HepG2 (cell line): ENCODE results near the gene SIK2. TPM values are rescaled to one million over a fixed set of nuclear protein-coding genes. Genes with fewer than 3 reads are reported as not detected.
A peak's percentile ranks its signal among the peaks of the same experiment; 100 is the strongest.

Experiments
- ATAC-seq: fragments of 200-7000 bp; cut with Tn5 transposase; 3 replicates; pipeline ENCODE4 v1.9.1; 2020; ENCODE audit warnings: mild to moderate bottlenecking, moderate library complexity
- BruUV-seq: library from RNA; stranded (reverse); fragments of 400-500 nt; replicated peaks from 2 replicates; lab custom pipeline; 2021; lab: Mats Ljungman, UMichigan
- CTCF ChIA-PET: fragments of 300-600 bp; formaldehyde crosslinking; extraction: SDS; loops from one replicate; lab custom pipeline; 2021; ENCODE audit warnings: low total read pairs, inconsistent platforms, low intra/inter-chr PET ratio; lab: Yijun Ruan, JAX
- POLR2A ChIA-PET: fragments of 350-600 bp; sonication (Branson Sonifier 250); formaldehyde crosslinking; loops from one replicate; lab custom pipeline; 2020; ENCODE audit warnings: antibody characterized with exemption, inconsistent platforms; lab: Yijun Ruan, JAX
- DNase-seq: peaks from one replicate; pipeline ENCODE4 v3.0.0-alpha.2; 2015; ENCODE audit warnings: low spot score
- FAIRE-seq: peaks from 3 replicates; lab custom pipeline; 2011; peaks lifted over from hg19 to GRCh38; lab: Jason Lieb, UNC
- H2AFZ ChIP-seq: one replicate; pipeline ENCODE4 v1.6.1; 2011; ENCODE audit warnings: low read length, inconsistent platforms
- H3K27ac ChIP-seq: fragments of 300-600 bp; 3 replicates; pipeline ENCODE4 v1.8.0; 2011; ENCODE audit warnings: mixed run types, mild to moderate bottlenecking, mixed read lengths, low read length, inconsistent platforms; ENCODE audit not compliant: insufficient read depth; ENCODE audit errors: extremely low read length
- H3K27me3 ChIP-seq, 2 experiments: fragments of 200-600 bp in 1 of 2; 2 replicates in 1 of 2; 3 replicates in 1 of 2; pipeline versions ENCODE4 v1.6.0 to v1.8.0; 2011; ENCODE audit warnings: low read length in 2 of 2, mild to moderate bottlenecking in 2 of 2, moderate library complexity in 2 of 2, inconsistent platforms in 1 of 2; ENCODE audit not compliant: insufficient read depth in 2 of 2, control insufficient read depth in 1 of 2
- H3K36me3 ChIP-seq, 2 experiments: fragments of 200-600 bp in 1 of 2; replicated peaks in 1 of 2; 2 replicates in 1 of 2; 3 replicates in 1 of 2; pipeline versions ENCODE4 v1.5.1 to v1.8.0; 2011; ENCODE audit warnings: low read length in 2 of 2, inconsistent platforms in 1 of 2; ENCODE audit not compliant: insufficient read depth in 2 of 2, control insufficient read depth in 1 of 2
- H3K4me1 ChIP-seq: 2 replicates; pipeline ENCODE4 v1.5.1; 2012; ENCODE audit warnings: low read length, inconsistent platforms; ENCODE audit not compliant: insufficient read depth
- H3K4me2 ChIP-seq: 2 replicates; pipeline ENCODE4 v1.6.0; 2011; ENCODE audit warnings: low read depth, low read length, inconsistent platforms
- H3K4me3 ChIP-seq, 3 experiments: fragments of 200-600 bp in 1 of 3; sonication (generic), shearing (Covaris generic) in 1 of 3; replicated peaks in 1 of 3; 2 replicates each; pipeline ENCODE4 v1.5.1; 2011 to 2016; ENCODE audit warnings: low read length in 3 of 3, inconsistent platforms in 2 of 3, low read depth in 2 of 3, mild to moderate bottlenecking in 2 of 3, control low read depth in 1 of 3, mixed read lengths in 1 of 3; ENCODE audit not compliant: insufficient read depth in 1 of 3
- H3K79me2 ChIP-seq: one replicate; pipeline ENCODE4 v1.6.1; 2011; ENCODE audit warnings: low read length, inconsistent platforms; ENCODE audit not compliant: insufficient read depth
- H3K9ac ChIP-seq: 2 replicates; pipeline ENCODE4 v1.6.0; 2011; ENCODE audit warnings: mild to moderate bottlenecking, low read depth, low read length, inconsistent platforms; ENCODE audit not compliant: insufficient read depth
- H3K9me3 ChIP-seq: 2 replicates; pipeline ENCODE4 v1.5.1; 2012; ENCODE audit warnings: mild to moderate bottlenecking, low read length
- H4K20me1 ChIP-seq: 2 replicates; pipeline ENCODE4 v1.6.0; 2011; ENCODE audit warnings: inconsistent platforms, mild to moderate bottlenecking, low read length, moderate library complexity; ENCODE audit not compliant: insufficient read depth
- CEBPB ChIP-seq: IDR thresholded peaks from 2 replicates; pipeline ENCODE4 v1.6.1; 2011; ENCODE audit warnings: low read depth, low read length, improper control_type of control experiment, borderline replicate concordance
- FLYWCH1 ChIP-seq: sonication (generic); formaldehyde crosslinking; IDR thresholded peaks from 2 replicates; pipeline ENCODE4 v1.8.1; 2023; ENCODE audit warnings: mild to moderate bottlenecking, missing genetic modification reagents
- HNRNPLL ChIP-seq: fragments of 200-400 bp; formaldehyde crosslinking; IDR thresholded peaks from 2 replicates; pipeline ENCODE4 v1.6.1; 2017; ENCODE audit warnings: mild to moderate bottlenecking, low read depth, low read length; ENCODE audit not compliant: poor library complexity, severe bottlenecking
- JUND ChIP-seq: sonication (generic); formaldehyde crosslinking; IDR thresholded peaks from 2 replicates; pipeline ENCODE4 v1.8.0; 2022; ENCODE audit warnings: mild to moderate bottlenecking, missing genetic modification reagents
- KLF15 ChIP-seq: sonication (generic); formaldehyde crosslinking; IDR thresholded peaks from 2 replicates; pipeline ENCODE4 v1.8.1; 2023; ENCODE audit warnings: borderline replicate concordance, mild to moderate bottlenecking, inconsistent platforms, missing genetic modification reagents, mixed read lengths
- POGK ChIP-seq: sonication (generic); formaldehyde crosslinking; conservative IDR thresholded peaks from 2 replicates; pipeline ENCODE4 v1.8.0; 2022; ENCODE audit warnings: mild to moderate bottlenecking, moderate library complexity, missing genetic modification reagents
- RAD51 ChIP-seq: fragments of 450-650 bp; IDR thresholded peaks from 2 replicates; pipeline ENCODE4 v1.6.1; 2016; ENCODE audit warnings: borderline replicate concordance
- ZNF3 ChIP-seq: IDR thresholded peaks from 2 replicates; pipeline ENCODE4 v1.7.0; 2017; ENCODE audit warnings: inconsistent platforms
- ZNF83 ChIP-seq: sonication (generic); formaldehyde crosslinking; IDR thresholded peaks from 2 replicates; pipeline ENCODE4 v1.4.0; 2020; ENCODE audit warnings: missing genetic modification reagents, mild to moderate bottlenecking, borderline replicate concordance
- WGBS: methylation state at CpG from one replicate; pipeline ENCODE4 v1.1.6; 2017; ENCODE audit warnings: low lambda C conversion rate; 5-methylcytosine and 5-hydroxymethylcytosine counted together
- in situ Hi-C: cut with HindIII; loops from 2 replicates; pipeline ENCODE4 v1.10.0; 2017; ENCODE audit warnings: low pct_unique_long_range_greater_than_20kb; ENCODE audit not compliant: extremely low pct_ligation_motif_present
- intact Hi-C: fragments of 100-400 bp; cut with micrococcal nuclease; formaldehyde crosslinking; loops from one replicate; pipeline ENCODE4 v1.10.0; 2022; ENCODE audit not compliant: unreplicated experiment
- polyA plus RNA-seq, 8 experiments: library from polyadenylated mRNA; depleted of rRNA in 3 of 8; stranded (reverse) in 7 of 8; unstranded in 1 of 8; fragments of >200 nt; fragmentation: Illumina TruSeq in 4 of 8; extraction: Trizol in 4 of 8; gene quantifications; 2 replicates each; pipeline versions ENCODE4 v1.2.1 to v1.2.3, GENCODE V29; 2011 to 2016; ENCODE audit warnings: low read depth in 4 of 8, missing spikeins in 1 of 8, mixed read lengths in 1 of 8; ENCODE audit not compliant: insufficient read depth in 1 of 8
- total RNA-seq, 5 experiments: library from RNA; depleted of rRNA; stranded (reverse); fragments of >200 nt; fragmentation: Illumina TruSeq; extraction: Trizol; gene quantifications; 2 replicates each; pipeline ENCODE4 v1.2.3, GENCODE V29; 2016; ENCODE audit warnings: low read depth in 1 of 5

The SIK2 gene
- total and polyA plus RNA-seq, 2 of the 13 experiments (the other 11 are each of a cell fraction or from before 2014, with no cell fraction given), result 8.1 to 15.4 TPM

GRCh38 chr11:111623527-111624030 lies 21.3 kb downstream of the SIK2 start (continued):
- TF ChIP-seq ZNF83 (CRISPR knock-in tag) (no peak), KLF15 (CRISPR knock-in tag) (no peak), JUND (no peak), HNRNPLL (no peak), FLYWCH1 (CRISPR knock-in tag) (no peak), RAD51 (no peak)

GRCh38 chr11:111624608-111625007 lies 22.4 kb downstream of the SIK2 start:
- WGBS, result 56% methylated on average over 2 of the region's 2 CpGs
- Histone ChIP-seq H3K9me3 (no peaks in the 10 kb centered on the region), H3K4me2 (no peak overlapping the region), H3K27me3 (no peaks in the 10 kb centered on the region), H3K4me1 (peaks cover 63% of the 10 kb centered on the region), H3K36me3 (peaks cover 0 to 10% of the 10 kb centered on the region in 2 experiments; a peak in 2 of 5 replicates), H3K27ac (no peak overlapping the region), H3K9ac (no peak overlapping the region), H4K20me1 (no peaks in the 10 kb centered on the region), H2AFZ (no peak overlapping the region), H3K79me2 (no peaks in the 10 kb centered on the region), H3K4me3 (no peak overlapping the region)
- intact Hi-C loops, result no loop called here
- POLR2A ChIA-PET, result no interaction called here
- DNase-seq (peak; percentile 35), ATAC-seq (no peak), FAIRE-seq (no peak)
- TF ChIP-seq ZNF3 (CRISPR knock-in tag) (peak; percentile 53; the same call in 1 of the 2 replicates), CEBPB (peak; percentile 26; the same call in 1 of the 2 replicates), POGK (CRISPR knock-in tag) (no peak)
- no TSS peak for BruUV-seq
- CTCF ChIA-PET, result no interaction called here
- in situ Hi-C loops, result no loop called here
